Hindlimb muscle (tissue), 1 donor: ENCODE results near the gene SHROOM2. TPM values are rescaled to one million over a fixed set of nuclear protein-coding genes. Genes with fewer than 3 reads are reported as not detected.
A peak's percentile ranks its signal among the peaks of the same experiment; 100 is the strongest.

Source experiments
- DNase-seq: peaks from one replicate; pipeline ENCODE4 v3.0.0-alpha.2; 2013
- polyA plus RNA-seq: library from polyadenylated mRNA; unstranded; fragments of 120-200 nt; gene quantifications from one replicate; pipeline ENCODE4 v1.2.1, GENCODE V29; 2013; ENCODE audit not compliant: insufficient read length

Gene SHROOM2
- polyA plus RNA-seq, 1 donor, result 1.2 TPM

DNA sequence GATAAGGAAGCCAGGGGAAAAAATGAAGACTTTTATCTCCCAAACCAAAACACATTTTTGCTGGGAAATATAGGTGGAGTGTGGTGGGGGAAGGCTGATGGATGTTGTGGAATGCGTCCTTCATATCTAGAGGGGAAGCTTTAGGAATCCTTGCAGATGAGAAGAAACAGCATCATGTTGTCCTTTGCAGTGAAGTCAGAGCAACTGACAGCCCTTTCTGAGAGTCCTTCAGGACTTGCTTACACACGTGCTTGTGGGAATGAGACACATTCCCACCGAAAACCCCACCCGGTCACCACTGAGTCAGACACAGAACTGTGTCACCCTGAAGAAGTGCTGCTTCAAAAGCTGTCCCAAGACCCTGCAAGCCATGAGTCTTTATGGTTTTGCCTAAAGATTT is 81.5 kb downstream of the SHROOM2 start:
- no peak for DNase-seq

DNA sequence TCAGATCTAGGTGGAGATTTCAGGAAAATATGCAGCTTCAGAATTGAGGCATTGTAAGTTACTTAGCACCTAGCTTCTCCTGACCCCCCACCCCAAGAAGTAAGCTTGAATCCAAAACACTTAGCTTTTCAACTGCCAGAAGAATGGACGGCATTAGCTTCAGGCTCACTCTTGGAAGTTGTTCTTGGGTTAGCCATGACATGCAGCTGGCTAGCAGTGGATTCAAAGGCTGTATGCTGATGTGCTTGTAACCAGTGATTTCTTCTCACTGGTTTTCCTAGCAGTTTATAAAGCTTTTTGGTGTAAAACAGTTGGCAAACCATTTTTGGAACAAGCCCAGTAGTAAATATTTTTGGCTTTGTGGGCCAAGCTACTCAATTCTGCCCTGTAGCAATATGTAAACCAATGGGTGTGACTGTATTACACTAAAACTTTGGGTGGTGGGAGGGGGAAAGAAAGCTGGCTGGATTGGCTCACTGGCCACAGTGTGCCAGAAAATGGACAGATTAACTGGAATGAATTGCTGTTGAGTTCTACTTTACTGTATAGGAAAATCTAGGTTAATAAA is 85.6 kb downstream of the SHROOM2 start:
- DNase-seq, result no peak

DNA sequence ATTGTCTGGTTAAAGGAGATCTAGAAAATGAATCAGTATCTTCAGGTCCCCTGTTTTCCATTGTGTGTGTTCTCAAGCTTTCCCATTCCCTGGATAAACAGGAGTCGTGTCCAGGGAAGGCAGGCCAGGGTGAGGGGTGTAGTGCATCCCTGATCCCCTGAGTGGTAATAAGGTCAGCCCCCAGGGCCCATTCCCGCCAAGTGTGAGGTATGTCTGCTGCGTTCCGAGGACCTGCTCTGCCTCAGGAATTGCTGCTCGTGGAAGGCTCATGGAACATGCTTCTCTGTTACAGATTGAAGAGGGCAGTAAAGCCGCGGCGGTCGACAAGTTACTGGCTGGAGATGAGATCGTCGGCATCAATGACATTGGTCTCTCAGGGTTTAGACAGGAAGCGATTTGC is 87.1 kb downstream of the SHROOM2 start:
- DNase-seq, result no peak

DNA sequence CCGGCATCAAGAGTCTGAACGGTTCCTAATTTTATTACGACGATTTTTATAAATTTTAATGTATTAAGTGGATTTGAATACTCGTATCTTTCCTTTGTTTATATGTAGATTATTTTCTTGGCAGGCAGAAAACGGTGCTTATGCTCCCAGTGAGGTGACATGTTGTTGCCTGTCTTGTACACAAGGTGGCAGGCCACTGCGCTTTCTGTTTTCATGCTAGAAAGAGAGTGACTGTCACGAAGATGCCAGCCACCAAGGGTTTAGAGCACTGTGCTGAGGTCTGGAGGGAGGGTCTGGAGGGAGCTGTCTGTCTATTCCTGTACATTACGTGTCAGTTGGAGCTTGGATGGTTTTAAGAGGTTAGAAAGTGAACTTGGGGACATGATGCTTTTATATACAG is 87.7 kb downstream of the SHROOM2 start:
- no peak for DNase-seq

DNA sequence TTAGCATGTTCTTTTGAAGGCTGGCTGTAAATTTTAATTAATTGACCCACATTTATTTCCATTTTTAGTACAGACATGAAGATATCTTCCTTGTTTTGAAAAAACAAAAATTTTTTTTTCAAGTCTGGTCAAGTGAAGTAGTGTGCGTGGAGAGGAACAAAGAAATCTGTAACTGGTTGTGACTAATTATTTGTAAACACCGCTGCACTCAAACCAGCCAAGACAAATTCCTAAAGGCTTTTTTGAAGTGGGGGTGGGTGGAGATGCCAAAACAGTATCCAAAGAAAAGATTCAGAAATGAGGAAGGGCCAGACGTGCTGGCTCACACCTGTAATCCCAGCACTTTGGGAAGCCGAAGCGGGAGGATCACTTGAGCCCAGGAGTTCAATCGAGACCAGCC is 88.3 kb downstream of the SHROOM2 start:
- DNase-seq, result no peak

DNA sequence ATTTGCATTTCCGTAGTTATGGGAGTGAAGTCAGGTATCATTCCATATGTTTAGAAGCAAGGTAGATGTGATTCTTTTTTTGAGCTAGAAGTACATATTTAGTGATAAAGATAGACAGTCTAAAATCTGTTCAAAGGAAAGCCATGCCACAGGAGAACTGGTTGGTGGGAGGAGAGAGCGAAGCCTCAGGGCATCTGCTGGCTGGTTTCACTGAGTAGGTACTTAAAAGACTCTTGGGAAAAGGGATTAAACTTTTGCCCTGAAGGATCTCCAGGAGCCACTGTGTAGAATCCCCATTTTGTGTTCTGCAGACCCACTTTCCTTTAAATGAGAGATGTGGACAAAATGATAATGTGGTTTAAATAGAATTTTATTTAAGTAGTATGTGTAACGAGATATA is 89.6 kb downstream of the SHROOM2 start:
- DNase-seq, result no peak

DNA sequence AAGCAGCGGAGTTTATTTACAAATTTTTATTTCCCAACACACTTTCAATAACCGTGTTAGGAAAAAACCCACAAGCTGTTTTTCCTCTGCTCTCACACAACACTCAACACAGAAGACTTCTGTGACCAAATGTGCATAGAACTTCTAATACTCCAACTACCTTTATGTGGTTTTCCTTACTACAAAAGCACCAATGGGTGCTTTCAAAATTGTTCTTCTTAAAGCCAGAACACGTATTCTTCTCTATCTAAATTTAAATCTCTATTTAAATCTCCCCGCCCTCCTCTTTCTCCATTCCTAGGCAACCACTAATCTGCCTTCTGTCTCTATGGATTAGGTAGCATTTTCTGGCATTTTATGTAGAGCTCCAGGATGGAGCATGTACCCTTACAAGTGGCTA is 90.0 kb downstream of the SHROOM2 start:
- DNase-seq, result no peak

DNA sequence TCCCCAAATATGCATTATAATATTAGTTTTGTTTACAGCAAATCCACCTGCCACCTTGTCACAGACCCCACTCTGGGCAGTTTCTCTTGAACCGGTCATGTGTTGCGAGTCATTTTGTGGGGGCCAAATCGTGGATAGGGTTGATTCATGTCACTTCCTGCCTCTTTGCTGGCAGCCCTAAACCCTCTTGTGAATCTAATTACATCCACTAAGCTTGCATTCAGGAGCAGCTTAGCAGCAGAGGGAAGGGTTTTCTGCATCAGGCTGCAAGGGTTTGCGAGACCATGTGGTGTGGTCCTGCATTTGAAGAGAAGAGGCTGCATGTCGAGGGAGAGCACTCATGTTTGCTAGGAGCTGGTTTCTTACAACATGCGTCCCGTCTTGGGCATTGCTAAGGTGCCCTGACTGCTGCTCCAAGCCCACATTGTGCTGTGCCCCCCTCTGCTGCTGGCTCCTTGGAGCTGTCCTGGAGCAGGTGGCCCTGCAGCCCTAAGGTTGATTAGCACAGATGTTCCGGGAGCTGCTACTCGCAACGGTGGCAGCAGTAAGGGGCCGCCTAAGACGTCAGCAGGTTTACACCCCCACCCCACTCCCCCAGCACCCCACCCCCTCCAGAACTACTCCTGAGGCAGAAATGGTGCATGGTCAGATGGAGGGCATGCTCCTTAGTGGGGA is 92.1 kb downstream of the SHROOM2 start:
- DNase-seq, result no peak

DNA sequence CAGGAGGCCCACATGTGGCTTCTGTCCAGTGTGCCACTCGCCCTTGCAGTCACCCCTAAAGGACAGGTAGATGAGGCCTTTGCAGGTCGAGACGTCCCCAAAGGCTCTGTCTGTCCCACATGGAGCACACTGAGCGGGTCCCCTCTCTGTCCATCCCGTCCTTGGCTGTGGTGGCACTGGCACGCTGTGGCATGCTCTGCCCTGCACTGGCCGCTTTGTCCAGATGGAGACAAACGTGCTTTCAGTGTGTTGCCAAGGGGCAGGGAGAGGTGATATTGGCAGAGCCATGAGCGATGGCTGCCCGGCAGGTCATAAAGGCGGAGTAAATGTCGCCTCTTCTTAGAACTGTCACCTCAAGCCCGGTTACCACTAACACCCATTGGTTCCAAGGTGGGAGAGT is 94.0 kb downstream of the SHROOM2 start:
- no peak for DNase-seq

DNA sequence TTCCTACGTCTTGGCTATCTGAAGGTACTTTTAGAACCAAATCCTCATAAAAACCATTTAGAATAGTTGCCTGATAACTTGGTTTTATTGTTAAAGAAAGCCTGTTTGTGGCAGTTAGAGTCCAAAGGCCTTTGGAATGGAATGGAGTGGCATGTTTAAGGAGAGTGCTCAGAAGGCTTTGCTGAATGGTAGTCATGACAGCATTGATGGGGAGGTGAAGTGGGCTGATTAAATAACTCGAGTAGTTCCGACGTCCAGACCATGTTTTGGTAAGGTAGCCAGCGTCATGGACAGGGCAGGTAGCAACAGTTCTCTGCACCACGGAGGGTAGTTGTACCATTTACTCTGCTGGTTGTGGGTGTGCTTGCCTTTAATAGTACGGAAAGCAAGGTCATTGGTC is 94.6 kb downstream of the SHROOM2 start:
- DNase-seq, result no peak

DNA sequence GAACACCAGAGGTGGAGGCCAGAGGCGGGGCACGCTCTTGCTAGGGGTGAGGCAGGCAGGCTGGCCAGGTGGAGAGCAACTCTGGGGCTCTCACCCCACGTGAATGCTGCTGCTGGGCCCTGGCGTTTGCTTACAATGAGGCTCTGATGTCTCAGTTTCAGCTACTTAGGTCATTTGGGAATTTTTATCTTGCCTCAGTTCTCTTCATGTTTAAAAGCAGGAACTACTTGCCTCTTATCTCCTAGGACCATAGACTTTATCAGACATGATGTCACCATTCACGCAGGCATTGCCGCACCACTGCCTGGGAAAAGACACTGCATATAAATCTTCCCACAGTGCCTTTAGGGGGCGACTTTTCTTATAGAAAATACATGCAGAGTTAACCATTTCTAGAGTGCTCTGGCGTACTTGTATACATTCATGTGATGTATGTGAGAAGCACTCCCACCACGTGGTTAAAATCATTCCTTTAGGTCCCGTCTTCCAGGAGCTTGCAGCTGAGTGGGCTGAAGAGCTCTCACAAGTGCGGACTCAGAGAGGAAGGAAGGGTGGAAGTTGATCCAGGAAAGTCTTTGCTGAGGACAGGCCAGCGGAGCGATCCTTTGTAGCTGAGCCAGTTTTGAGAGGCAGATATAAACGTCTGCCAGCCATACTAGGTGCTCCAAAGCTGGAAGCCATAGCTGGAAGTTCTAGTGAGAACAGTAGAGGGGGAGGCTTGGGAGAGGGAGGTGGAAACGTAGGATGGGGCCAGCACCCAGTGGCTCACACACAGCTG is 96.6 kb downstream of the SHROOM2 start:
- DNase-seq, result peak; percentile 11

DNA sequence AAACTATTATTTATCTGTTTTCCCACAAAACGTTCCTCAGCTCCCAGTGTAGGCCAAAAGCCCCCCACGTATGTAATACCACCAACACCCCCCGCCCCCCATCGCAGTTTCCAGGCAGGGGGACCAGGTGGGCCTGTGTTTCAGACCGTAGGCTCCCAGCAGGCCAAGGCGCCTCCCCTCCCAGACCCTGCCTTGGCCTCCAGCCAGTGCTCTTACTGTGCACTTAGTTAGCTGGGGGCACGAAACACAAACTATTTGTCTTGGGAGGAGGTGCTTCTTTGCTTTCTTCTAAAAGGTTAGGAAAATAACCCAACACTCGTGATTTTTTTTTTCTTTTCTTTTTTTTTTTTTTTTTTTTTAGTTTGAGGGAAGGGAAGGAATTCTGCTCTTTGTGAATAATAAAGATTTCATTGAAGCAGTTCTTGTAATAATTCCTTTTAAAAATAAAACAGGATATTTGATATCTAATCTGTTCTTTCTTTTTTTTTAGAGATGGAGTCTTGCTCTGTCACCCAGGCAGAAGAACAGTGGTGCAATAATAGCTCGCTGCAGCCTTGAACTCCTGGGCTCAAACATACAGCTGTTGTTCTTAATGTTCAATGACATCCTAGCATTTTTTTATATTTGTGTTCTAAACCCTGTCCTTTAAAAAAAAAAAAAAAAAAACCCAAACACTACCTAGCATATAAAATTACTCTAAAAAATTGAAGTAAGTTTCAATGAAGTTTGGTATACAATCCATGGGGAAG is 98.0 kb downstream of the SHROOM2 start:
- DNase-seq, result no peak

DNA sequence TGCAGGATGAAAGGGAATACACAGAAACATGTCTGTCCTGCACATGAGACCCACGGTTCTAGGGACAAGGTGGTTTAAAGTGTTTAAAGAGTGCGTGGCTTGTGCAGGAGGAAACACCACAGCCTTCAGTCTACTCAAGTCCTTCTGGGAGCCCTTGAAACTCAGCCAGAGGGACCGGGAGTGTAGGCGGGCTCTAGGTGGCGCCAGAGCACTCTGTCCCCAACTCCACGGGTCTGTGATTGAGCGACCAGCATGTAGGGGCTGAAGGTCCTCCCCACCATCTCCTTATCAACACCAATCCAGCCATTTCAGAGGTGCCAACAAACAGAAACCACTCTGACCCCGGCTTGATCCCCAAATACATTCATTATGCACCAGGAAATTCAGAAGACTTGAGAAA is 98.9 kb downstream of the SHROOM2 start:
- peak; percentile 17 for DNase-seq

DNA sequence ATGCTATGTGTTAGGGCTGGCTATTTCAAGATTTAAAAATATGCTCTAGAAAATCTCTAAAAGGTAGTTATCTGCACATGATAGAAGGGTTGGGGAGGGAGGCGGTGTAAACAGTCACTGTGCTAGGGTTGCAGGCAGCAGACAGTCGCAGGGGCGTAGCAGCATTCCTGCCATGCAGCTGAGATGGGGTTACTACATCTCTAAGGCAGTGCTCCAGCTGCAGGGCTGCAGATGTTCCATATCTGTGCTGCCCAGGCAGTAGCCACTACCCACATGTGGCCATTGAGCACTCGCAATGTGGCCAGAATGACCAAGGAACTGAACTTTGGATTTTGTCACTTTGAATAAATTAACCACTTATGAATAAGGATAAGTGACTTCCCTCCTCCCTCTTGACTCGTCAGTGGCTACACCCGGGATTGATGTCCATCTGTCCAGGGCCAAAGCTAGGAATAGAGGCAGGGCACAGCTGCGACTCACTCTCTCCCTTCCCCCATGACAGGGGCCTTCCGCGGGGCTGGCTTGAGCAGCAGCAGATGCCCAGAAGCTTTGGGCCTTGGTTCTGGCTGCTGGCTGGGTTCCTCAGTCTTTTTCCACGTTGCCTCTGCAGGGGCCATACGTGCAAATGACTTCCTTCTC is 101.5 kb downstream of the SHROOM2 start:
- no peak for DNase-seq

DNA sequence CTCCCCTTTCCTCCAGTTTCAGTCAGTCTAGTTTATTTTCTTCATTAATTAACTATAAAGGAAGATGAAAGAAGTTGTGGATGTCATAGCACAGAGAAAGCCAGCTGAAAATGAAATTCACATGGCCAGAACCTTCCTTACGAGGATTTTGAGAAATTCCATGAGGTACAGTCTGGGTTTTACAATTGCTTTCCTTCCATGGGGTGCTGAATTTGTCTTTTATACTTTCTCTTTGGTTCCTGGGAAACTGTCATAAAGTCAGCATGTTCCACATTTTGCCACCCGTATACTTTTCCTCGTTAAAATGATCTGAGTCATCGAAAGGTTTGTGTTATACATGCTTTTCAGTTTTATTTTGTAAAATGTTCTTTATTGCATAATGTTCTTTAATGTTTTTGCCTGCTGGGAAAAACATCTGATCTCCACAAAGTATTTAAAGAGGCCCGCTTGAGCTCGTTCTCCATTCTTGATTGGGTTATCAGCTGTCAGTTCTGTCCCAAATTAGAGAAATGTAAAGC is 102.8 kb downstream of the SHROOM2 start:
- no peak for DNase-seq

DNA sequence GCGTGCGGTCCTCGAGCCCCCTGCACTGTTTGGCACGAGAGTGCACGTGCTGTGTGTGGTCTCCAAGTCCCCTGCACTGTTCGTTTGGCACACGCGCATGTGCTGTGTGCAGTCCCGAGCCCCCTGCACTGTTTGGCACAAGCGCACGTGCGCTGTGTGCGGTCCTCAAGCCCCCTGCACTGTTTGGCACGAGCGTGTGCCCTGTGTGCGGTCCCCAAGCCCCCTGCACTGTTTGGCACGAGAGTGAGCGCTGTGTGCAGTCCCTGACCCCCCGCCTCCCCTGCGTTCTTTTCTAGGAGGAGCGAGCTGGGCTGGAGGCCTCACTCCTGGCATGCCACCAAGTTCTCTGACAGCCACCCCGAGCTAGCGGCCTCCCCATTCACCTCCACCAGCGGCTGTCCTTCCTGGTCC is 104.5 kb downstream of the SHROOM2 start:
- no peak for DNase-seq

DNA sequence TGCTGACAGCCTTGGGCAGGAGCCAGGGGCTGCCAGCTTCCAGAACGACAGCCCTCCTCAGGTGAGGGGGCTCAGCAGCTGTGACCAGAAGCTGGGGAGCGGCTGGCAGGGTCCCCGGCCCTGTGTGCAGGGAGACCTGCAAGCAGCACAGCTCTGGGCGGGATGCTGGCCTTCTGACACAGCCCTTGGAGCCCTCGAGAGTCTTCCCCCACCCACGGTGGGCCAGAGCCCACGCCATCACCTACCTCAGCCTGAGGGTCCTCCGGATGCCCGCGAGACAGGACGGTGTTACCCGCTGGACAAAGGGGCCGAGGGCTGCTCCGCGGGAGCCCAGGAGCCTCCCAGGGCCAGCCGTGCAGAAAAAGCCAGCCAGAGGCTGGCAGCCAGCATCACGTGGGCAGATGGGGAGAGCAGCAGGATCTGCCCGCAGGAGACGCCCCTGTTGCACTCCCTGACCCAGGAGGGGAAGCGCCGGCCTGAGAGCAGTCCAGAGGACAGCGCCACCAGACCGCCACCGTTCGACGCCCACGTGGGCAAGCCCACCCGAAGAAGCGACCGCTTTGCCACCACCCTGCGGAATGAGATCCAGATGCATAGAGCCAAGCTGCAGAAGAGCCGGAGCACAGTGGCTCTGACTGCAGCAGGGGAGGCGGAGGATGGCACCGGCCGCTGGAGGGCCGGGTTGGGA is 109.1 kb downstream of the SHROOM2 start:
- DNase-seq, result no peak

DNA sequence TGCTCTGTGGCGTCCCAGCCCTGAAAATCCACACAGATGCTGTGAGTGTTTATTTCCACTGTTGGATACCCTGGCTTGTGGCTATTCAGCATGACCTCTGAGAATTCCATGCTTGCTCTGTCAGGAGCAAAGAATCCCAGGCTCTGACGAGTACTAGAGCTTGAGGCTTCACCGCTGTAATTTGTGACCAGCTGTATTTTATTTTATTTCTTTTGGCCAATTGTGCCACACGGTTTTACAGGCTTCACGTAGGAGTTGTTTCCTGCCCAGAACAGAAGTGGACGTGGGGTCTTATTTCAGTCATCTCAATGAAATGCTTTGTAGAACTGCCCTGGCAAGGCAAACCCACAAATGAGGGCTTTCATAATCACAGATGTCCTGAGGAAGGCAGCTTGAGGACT is 111.5 kb downstream of the SHROOM2 start:
- peak; percentile 6 for DNase-seq

DNA sequence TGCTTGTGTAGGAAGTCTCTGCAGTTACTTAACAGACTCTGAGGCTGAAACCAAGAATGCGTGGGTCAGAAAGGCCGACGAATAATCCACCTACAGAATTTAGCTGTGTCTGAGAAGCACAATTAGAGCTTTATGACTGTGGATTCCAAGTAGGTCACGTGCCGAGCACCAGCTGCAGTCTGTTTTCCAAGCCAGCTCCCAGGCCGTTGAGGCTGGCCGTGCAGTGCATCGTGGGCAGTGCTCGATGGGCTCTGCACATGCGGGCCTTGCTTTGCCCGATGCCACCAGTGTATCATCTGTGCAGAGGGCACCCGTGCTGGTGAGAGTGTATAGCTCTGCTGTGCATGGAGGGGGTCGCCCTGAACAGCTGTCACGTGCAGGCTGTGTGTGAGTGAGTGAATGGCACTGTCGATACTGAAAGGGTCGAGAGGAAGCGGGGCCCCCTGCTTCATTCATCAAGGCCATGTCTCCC is 113.4 kb downstream of the SHROOM2 start:
- peak; percentile 34 for DNase-seq

DNA sequence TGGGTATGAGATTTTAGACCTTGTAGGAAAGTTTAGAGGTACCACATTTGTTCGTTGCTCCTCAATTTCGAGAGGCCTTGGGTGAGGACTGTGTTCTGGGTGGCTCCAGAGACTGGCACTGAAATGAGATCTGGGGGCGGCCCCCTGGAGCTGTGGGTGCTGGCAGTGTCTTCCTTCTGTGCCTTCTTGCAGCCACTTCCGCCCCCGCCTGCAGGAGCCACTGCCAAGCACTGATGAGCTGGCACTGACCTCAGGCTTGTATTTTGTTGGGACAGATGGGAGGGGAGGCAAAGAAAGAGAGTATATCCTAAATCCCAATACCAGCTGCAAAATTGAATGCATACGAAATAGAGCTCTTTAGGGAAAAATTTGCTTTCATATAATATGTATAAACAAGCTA is 116.4 kb downstream of the SHROOM2 start:
- DNase-seq, result no peak

DNA sequence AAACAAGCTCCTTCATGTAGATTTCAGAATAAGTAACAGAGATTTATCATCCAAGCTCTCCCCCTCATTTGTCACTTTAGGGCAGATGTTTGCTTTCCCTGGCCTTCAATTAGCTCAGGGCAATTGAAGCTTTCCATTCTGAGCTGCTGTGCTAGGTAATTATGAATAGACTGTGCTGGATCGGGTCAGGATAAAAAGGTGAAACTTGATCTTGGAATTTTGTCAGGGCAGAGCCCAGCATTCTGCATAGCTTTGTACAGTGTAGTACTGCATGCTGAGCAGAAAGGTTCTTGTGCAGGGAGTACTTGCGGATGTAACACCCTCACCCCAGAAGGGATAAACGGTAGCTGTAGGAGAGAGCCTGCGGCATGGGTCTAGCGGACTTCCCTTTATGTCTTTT is 116.9 kb downstream of the SHROOM2 start:
- no peak for DNase-seq

DNA sequence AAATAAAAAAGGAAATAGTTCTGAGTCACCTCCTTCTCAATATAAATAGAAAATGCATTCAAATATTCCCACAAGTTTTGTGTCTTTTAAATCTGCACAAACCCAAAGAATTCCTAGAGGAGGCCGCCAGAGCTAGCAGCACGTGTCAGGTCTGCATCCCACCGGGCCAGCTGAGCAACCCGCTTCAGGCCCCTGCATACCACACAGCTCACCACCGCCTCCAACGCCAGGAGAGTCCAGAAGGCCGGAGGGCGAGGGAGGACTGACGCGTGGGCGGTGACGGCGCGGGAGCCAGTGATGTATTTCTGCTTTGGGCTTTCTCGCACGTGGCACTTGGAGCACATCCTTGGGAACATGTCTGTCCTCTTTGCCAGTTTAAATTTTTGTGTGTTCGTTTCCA is 119.1 kb downstream of the SHROOM2 start:
- DNase-seq, result no peak
